Endothelial cell of umbilical vein (primary cell): ENCODE measurements around the gene ARHGAP15.
A peak's percentile ranks its signal among the peaks of the same experiment; 100 is the strongest.

ENCODE experiments used
- CTCF ChIP-seq, 2 donors: IDR thresholded peaks; 1 replicate in 1 of 2; 2 replicates in 1 of 2; pipeline ENCODE4 v1.5.1; 2011; ENCODE audit warnings: low read length in 2 of 2, mild to moderate bottlenecking in 2 of 2, moderate library complexity in 2 of 2, control low read depth in 1 of 2, inconsistent platforms in 1 of 2, low read depth in 1 of 2; ENCODE audit not compliant: insufficient read depth in 1 of 2; ENCODE audit errors: extremely low read depth in 1 of 2
- FOS ChIP-seq: IDR thresholded peaks from 2 replicates; pipeline ENCODE4 v1.6.1; 2011; ENCODE audit warnings: mild to moderate bottlenecking, low read length, moderate library complexity, borderline replicate concordance; ENCODE audit not compliant: insufficient read depth
- MYC ChIP-seq: IDR thresholded peaks from one replicate; pipeline ENCODE4 v1.6.1; 2011; ENCODE audit warnings: mild to moderate bottlenecking, low read depth, low read length
- POLR2A ChIP-seq: IDR thresholded peaks from 2 replicates; pipeline ENCODE4 v1.6.1; 2012; ENCODE audit warnings: low read depth, mild to moderate bottlenecking, control low read depth, low read length

- no peak for TF ChIP-seq POLR2A
- TF ChIP-seq CTCF (IDR thresholded peaks at IDR 0.05; ENCODE audit: extremely low read depth in 1 of 2, insufficient read depth in 1 of 2, low read depth in 1 of 2, low read length in 2 of 2): peak; percentile 19 to 44
- no peak for TF ChIP-seq FOS
- TF ChIP-seq MYC: no peak
Measured at GRCh38 chr2:143162123-143162837, 33.1 kb downstream of the ARHGAP15 start.
